K562 (cell line): ENCODE measurements around the gene TMEM89. TPM values are rescaled to one million over a fixed set of nuclear protein-coding genes. Genes with fewer than 3 reads are reported as not detected.
A peak's percentile ranks its signal among the peaks of the same experiment; 100 is the strongest.

ENCODE experiments used
- ATAC-seq: fragments of 200-7000 bp; cut with Tn5 transposase; 3 replicates; pipeline ENCODE4 v1.9.1; 2020; ENCODE audit warnings: moderate library complexity
- BruUV-seq: library from RNA; stranded (reverse); fragments of 400-500 nt; replicated peaks from 2 replicates; lab custom pipeline; 2021; lab: Mats Ljungman, UMichigan
- CTCF ChIA-PET: fragments of 300-600 bp; formaldehyde crosslinking; extraction: SDS; loops from one replicate; lab custom pipeline; 2021; ENCODE audit warnings: low intra/inter-chr PET ratio; lab: Yijun Ruan, JAX
- POLR2A ChIA-PET: fragments of 300-600, 350-650 bp; sonication (Branson Sonifier 250); formaldehyde crosslinking; extraction: SDS; loops from one replicate; lab custom pipeline; 2021; ENCODE audit warnings: antibody characterized with exemption, inconsistent platforms; lab: Yijun Ruan, JAX
- DNase-seq, 4 experiments: peaks; one replicate each; pipeline versions ENCODE4 v3.0.0 to v3.0.0-alpha.2; 2011 to 2018; ENCODE audit warnings: low spot score in 3 of 4, mixed read lengths in 3 of 4; ENCODE audit errors: extremely low read depth in 1 of 4
- FAIRE-seq: peaks from 2 replicates; lab custom pipeline; 2011; peaks lifted over from hg19 to GRCh38; lab: Jason Lieb, UNC
- H2AFZ ChIP-seq: 2 replicates; pipeline ENCODE4 v1.6.0; 2011; ENCODE audit warnings: low read depth, low read length, control low read depth, inconsistent platforms
- H3K27ac ChIP-seq: fragments of 200-600 bp; 3 replicates; pipeline ENCODE4 v1.8.0; 2011; ENCODE audit warnings: low read depth, mild to moderate bottlenecking, control low read depth, inconsistent platforms, low read length, moderate library complexity, mixed read lengths; ENCODE audit errors: extremely low read depth
- H3K27me3 ChIP-seq, 2 experiments: fragments of 300-600 bp in 1 of 2; 2 replicates in 1 of 2; 3 replicates in 1 of 2; pipeline versions ENCODE4 v1.6.0 to v1.8.0; 2011; ENCODE audit warnings: inconsistent platforms in 2 of 2, low read length in 2 of 2, mild to moderate bottlenecking in 1 of 2, mixed read lengths in 1 of 2, moderate library complexity in 1 of 2; ENCODE audit not compliant: control insufficient read depth in 2 of 2, insufficient read depth in 2 of 2
- H3K36me3 ChIP-seq: fragments of 300-600 bp; 3 replicates; pipeline ENCODE4 v1.8.0; 2011; ENCODE audit warnings: mild to moderate bottlenecking, low read length, inconsistent platforms; ENCODE audit not compliant: control insufficient read depth, insufficient read depth
- H3K4me1 ChIP-seq, 2 experiments: fragments of 200-600 bp in 1 of 2; replicated peaks in 1 of 2; 2 replicates in 1 of 2; 3 replicates in 1 of 2; pipeline versions ENCODE4 v1.5.1 to v1.8.0; 2011; ENCODE audit warnings: inconsistent platforms in 2 of 2, low read length in 2 of 2, mild to moderate bottlenecking in 1 of 2, mixed read lengths in 1 of 2, moderate library complexity in 1 of 2; ENCODE audit not compliant: control insufficient read depth in 2 of 2, insufficient read depth in 2 of 2
- H3K4me2 ChIP-seq: 2 replicates; pipeline ENCODE4 v1.6.1; 2011; ENCODE audit warnings: low read length, control low read depth, inconsistent platforms, mixed read lengths; ENCODE audit not compliant: insufficient read depth
- H3K4me3 ChIP-seq: fragments of 200-600 bp; sonication (generic), shearing (Covaris generic); 2 replicates; pipeline ENCODE4 v1.5.1; 2016; ENCODE audit warnings: control low read depth, inconsistent platforms
- H3K79me2 ChIP-seq: fragments of 200-600 bp; 3 replicates; pipeline ENCODE4 v1.8.0; 2011; ENCODE audit warnings: low read length, inconsistent platforms; ENCODE audit not compliant: control insufficient read depth, insufficient read depth
- H3K9ac ChIP-seq, 2 experiments: 2 replicates each; pipeline versions ENCODE4 v1.6.0 to v1.6.1; 2011; ENCODE audit warnings: low read depth in 2 of 2, low read length in 2 of 2, control low read depth in 1 of 2, inconsistent platforms in 1 of 2, mild to moderate bottlenecking in 1 of 2, mixed read lengths in 1 of 2; ENCODE audit not compliant: insufficient read depth in 1 of 2
- H3K9me1 ChIP-seq: one replicate; pipeline ENCODE4 v1.6.0; 2011; ENCODE audit warnings: inconsistent platforms, mild to moderate bottlenecking, low read length, moderate library complexity; ENCODE audit not compliant: control insufficient read depth, insufficient read depth
- H3K9me3 ChIP-seq: replicated peaks from 2 replicates; pipeline ENCODE4 v1.5.1; 2011; ENCODE audit warnings: low read depth, low read length, inconsistent platforms; ENCODE audit not compliant: control insufficient read depth, insufficient read depth
- H4K20me1 ChIP-seq: replicated peaks from 2 replicates; pipeline ENCODE4 v1.6.1; 2011; ENCODE audit warnings: low read length, inconsistent platforms, mixed read lengths; ENCODE audit not compliant: control insufficient read depth, insufficient read depth
- CBX1 ChIP-seq: sonication (generic); IDR thresholded peaks from 2 replicates; pipeline ENCODE4 v1.6.1; 2016; ENCODE audit warnings: antibody characterized with exemption, low read depth, mild to moderate bottlenecking
- CEBPG ChIP-seq, 3 experiments: fragments of 200-800 bp in 1 of 3; sonication (Bioruptor generic) in 1 of 3; sonication (generic) in 1 of 3; formaldehyde crosslinking in 1 of 3; IDR thresholded peaks in 2 of 3; conservative IDR thresholded peaks in 1 of 3; 2 replicates each; pipeline versions ENCODE4 v1.6.1 to v1.8.0; 2016 to 2022; ENCODE audit warnings: missing compliant biosample characterization in 2 of 3, missing genetic modification characterization in 2 of 3, mild to moderate bottlenecking in 1 of 3, missing genetic modification reagents in 1 of 3
- CGGBP1 ChIP-seq: fragments of 250-450 bp; sonication (Bioruptor Pico); IDR thresholded peaks from 2 replicates; pipeline ENCODE4 v1.9.0; 2021; ENCODE audit warnings: mild to moderate bottlenecking
- SMAD1 ChIP-seq: fragments of 150-350 bp; IDR thresholded peaks from 2 replicates; pipeline ENCODE4 v1.6.1; 2014; ENCODE audit warnings: low read length, low read depth; ENCODE audit not compliant: partially characterized antibody
- SNAPC5 ChIP-seq: fragments of 250-450 bp; sonication (Bioruptor Pico); IDR thresholded peaks from 2 replicates; pipeline ENCODE4 v1.8.0; 2021; ENCODE audit warnings: moderate library complexity, mild to moderate bottlenecking, inconsistent platforms
- TRIM24 ChIP-seq, 2 experiments: fragments of 450-650 bp; IDR thresholded peaks; 2 replicates each; pipeline ENCODE4 v1.6.1; 2016
- TRIM28 ChIP-seq: fragments of 450-650 bp; IDR thresholded peaks from 2 replicates; pipeline ENCODE4 v1.6.1; 2017
- ZEB2 ChIP-seq: fragments of 450-650 bp; IDR thresholded peaks from 2 replicates; pipeline ENCODE4 v1.6.1; 2016
- ZFX ChIP-seq: sonication (generic); formaldehyde crosslinking; IDR thresholded peaks from 2 replicates; pipeline ENCODE4 v1.8.0; 2022; ENCODE audit warnings: mild to moderate bottlenecking, missing genetic modification reagents, moderate library complexity
- WGBS: fragments of 100-300 bp; shearing (Covaris generic); methylation state at CpG from one replicate; pipeline ENCODE4 v1.1.6; 2016; ENCODE audit warnings: low coverage, mixed read lengths; ENCODE audit not compliant: insufficient coverage; ENCODE audit errors: missing lambda C conversion rate; 5-methylcytosine and 5-hydroxymethylcytosine counted together
- in situ Hi-C: fragments of 300-500 bp; cut with MboI; formaldehyde crosslinking; loops from 4 replicates; pipeline ENCODE4 v1.15.0; 2018; ENCODE audit warnings: inconsistent platforms, mixed read lengths
- intact Hi-C: fragments of 100-400 bp; cut with micrococcal nuclease; formaldehyde crosslinking; loops from 2 replicates; pipeline ENCODE4 v1.14.2; 2022
- polyA plus RNA-seq, 8 experiments: library from polyadenylated mRNA; depleted of rRNA in 4 of 8; stranded (reverse) in 5 of 8; unstranded in 3 of 8; fragments of >200 nt; fragmentation: Nextera tagmentation in 2 of 8; fragmentation: Illumina TruSeq in 1 of 8; extraction: Ambion mirVana in 2 of 8; extraction: Trizol in 1 of 8; gene quantifications; 2 replicates each; pipeline versions ENCODE4 v1.2.1 to v1.2.3, GENCODE V29; 2011 to 2014; ENCODE audit warnings: inconsistent platforms in 1 of 8, missing spikeins in 1 of 8
- total RNA-seq, 7 experiments: library from RNA; depleted of rRNA in 6 of 7; stranded (reverse); fragments of >200 nt in 6 of 7; fragmentation: Illumina TruSeq in 2 of 7; extraction: Trizol in 2 of 7; gene quantifications; 2 replicates each; pipeline versions ENCODE4 v1.2.1 to v1.2.3, GENCODE V29; 2011 to 2021; ENCODE audit warnings: low replicate concordance in 1 of 7

TMEM89 gene
- total and polyA plus RNA-seq, 9 of the 15 experiments (the other 6 are each of a cell fraction or from before 2014, with no cell fraction given), result not detected

- TF ChIP-seq ZEB2, result 0 out of 2 replicates have a peak, but pooled peaks have one; percentile 21
- no peak for TF ChIP-seq SMAD1
- peak; percentile 77; the same call in 1 of the 2 replicates for TF ChIP-seq CBX1
- TF ChIP-seq ZFX (CRISPR knock-in tag), result no peak
- TF ChIP-seq TRIM28, result peak; percentile 97
- peak in 1 of 2 experiments; percentile 50; a peak in 1 of 4 replicates for TF ChIP-seq TRIM24 (IDR thresholded peaks at IDR 0.05)
- TF ChIP-seq SNAPC5 (CRISPR knock-in tag), result no peak
These were observed 4.0 kb downstream of the TMEM89 start (continued) for GRCh38 chr3:48617559-48617958.

- intact Hi-C loops (no loop called here), in situ Hi-C loops (no loop called here)
- no peaks in the 10 kb centered on the region for H3K9me1 ChIP-seq
- FAIRE-seq, result no peak
- H3K4me1 ChIP-seq, result peaks cover 0 to 8% of the 10 kb centered on the region in 2 experiments; a peak in 2 of 5 replicates
- H3K27ac ChIP-seq, result no peak overlapping the region
- H3K9me3 ChIP-seq, result peaks cover 6% of the 10 kb centered on the region; the same call in 1 of the 2 replicates
- ATAC-seq, result no peak
- H3K36me3 ChIP-seq, result no peaks in the 10 kb centered on the region
- H3K9ac ChIP-seq, result no peak overlapping the region
- POLR2A ChIA-PET, result no interaction called here
- no peaks in the 10 kb centered on the region for H4K20me1 ChIP-seq
- H3K27me3 ChIP-seq, result no peaks in the 10 kb centered on the region
- no peak for DNase-seq
- peaks cover 6% of the 10 kb centered on the region for H3K79me2 ChIP-seq
- BruUV-seq, result no TSS peak
- H3K4me2 ChIP-seq, result no peak overlapping the region
- no peak overlapping the region for H2AFZ ChIP-seq
- TF ChIP-seq CEBPG (CRISPR knock-in tag; IDR thresholded peaks at IDR 0.05) (no peak), CEBPG (tag; conservative IDR thresholded peaks at IDR 0.05 in 1 of 2, IDR thresholded peaks at IDR 0.05 in 1 of 2) (peak in 1 of 2 experiments; percentile 58; a peak in 2 of 4 replicates), CGGBP1 (CRISPR knock-in tag) (no peak)
- no peak overlapping the region for H3K4me3 ChIP-seq
- 0% methylated on average over 3 of the region's 3 CpGs for WGBS
- CTCF ChIA-PET, result no interaction called here
These were observed 7.5 kb downstream of the TMEM89 start for GRCh38 chr3:48614044-48614443.
